Measurements from ENCODE around the gene ORC5.
A peak's percentile ranks its signal among the peaks of the same experiment; 100 is the strongest.

Gene ORC5

DNA sequence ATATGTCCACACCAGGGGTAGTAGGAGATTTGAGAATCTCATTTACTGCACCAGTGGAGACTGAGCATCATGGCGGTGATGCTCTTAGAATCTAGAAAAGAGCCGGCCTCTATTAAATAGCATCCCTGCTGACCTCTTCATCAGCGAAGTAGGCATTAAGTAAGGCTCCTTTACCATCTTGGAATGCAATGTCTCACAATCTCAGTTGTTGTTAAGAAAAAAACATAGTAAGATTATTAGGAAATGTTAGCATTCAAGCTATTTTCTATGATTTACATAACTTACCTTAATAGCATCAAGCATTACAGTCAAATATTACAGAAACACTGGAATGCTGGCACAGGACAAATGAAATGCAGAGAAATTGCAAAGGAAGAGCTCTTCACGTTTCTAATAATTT is 54.5 kb downstream of the ORC5 start:
- no peak for TF ChIP-seq GATA3 (IDR thresholded peaks at IDR 0.05; ENCODE audit: low read depth, low read length)
- TF ChIP-seq GATA2 (IDR thresholded peaks at IDR 0.05; ENCODE audit: low read depth, low read length), result no peak

- TF ChIP-seq GATA2 (IDR thresholded peaks at IDR 0.05; ENCODE audit: low read depth, low read length), result no peak
- no peak for TF ChIP-seq GATA3 (IDR thresholded peaks at IDR 0.05; ENCODE audit: low read depth, low read length)
Measured at GRCh38 chr7:104152468-104152867, 55.3 kb downstream of the ORC5 start.

GRCh38 chr7:104150470-104150869 is 57.3 kb downstream of the ORC5 start:
- no peak for TF ChIP-seq GATA3 (IDR thresholded peaks at IDR 0.05; ENCODE audit: low read depth, low read length)
- TF ChIP-seq GATA2 (IDR thresholded peaks at IDR 0.05; ENCODE audit: low read depth, low read length), result no peak

GRCh38 chr7:104149822-104150221 is 58.0 kb downstream of the ORC5 start:
- TF ChIP-seq GATA3 (IDR thresholded peaks at IDR 0.05; ENCODE audit: low read depth, low read length) (no peak), GATA2 (IDR thresholded peaks at IDR 0.05; ENCODE audit: low read depth, low read length) (no peak)

DNA sequence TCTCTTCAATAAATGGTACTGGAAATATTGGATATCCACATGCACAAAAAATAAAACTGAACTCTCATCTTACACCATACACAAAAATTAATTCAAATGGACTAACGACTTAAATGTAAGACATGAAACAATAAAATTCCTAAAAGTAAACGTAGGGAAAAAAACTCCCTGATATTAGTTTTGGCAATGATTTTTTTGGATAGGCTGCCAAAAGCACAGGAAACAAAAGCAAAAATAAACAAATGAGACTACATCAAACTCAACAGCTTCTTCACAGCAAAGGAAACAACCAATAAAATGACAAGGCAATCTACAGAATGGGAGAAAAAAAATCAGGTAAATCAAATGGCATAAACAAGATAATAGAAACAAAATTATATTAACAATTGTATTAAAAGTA is 65.7 kb downstream of the ORC5 start:
- TF ChIP-seq GATA3 (IDR thresholded peaks at IDR 0.05; ENCODE audit: low read depth, low read length) (no peak), GATA2 (IDR thresholded peaks at IDR 0.05; ENCODE audit: low read depth, low read length) (no peak)

- no peak for TF ChIP-seq GATA3 (IDR thresholded peaks at IDR 0.05; ENCODE audit: low read depth, low read length)
- TF ChIP-seq GATA2 (IDR thresholded peaks at IDR 0.05; ENCODE audit: low read depth, low read length), result no peak
Measured at GRCh38 chr7:104137971-104138370, 69.8 kb downstream of the ORC5 start.

DNA sequence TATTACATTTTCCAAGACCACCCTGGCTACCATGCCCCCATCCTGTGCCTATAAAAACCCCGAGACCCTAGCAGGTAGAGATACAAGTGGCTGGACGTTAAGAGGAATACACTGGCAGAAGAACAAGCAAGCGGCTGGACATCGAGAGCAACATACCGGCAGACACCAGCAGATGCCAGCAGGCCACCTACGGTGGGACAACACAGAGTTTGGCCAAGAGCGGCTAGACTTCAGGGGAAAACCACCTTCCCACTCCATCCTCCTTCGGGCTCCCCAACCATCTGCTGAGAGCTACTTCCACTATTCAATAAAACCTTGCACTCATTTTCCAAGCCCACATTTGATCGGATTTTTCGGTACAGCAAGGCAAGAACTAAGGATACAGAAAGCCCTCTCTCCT is 70.3 kb downstream of the ORC5 start:
- TF ChIP-seq GATA2 (IDR thresholded peaks at IDR 0.05; ENCODE audit: low read depth, low read length), result no peak
- no peak for TF ChIP-seq GATA3 (IDR thresholded peaks at IDR 0.05; ENCODE audit: low read depth, low read length)

DNA sequence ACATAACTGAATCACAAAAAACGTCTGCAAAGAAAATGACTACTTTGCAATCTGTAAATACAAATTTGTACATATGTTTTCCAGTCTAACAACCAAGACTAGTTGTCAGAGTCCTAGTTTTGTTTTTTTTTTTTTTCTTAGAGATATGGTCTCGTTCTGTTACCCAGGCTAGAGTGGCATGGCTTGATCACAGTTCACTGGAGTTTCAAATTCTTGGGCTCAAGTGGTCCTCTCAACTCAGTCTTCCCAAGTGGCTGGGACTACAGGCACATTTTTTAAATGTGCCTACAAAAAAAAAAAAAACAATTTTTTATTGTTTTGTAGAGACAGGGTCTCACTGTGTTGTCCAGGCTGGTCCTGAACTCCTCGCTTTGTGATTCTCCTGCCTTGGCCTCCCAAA is 70.8 kb downstream of the ORC5 start:
- no peak for TF ChIP-seq GATA3 (IDR thresholded peaks at IDR 0.05; ENCODE audit: low read depth, low read length)
- no peak for TF ChIP-seq GATA2 (IDR thresholded peaks at IDR 0.05; ENCODE audit: low read depth, low read length)

- TF ChIP-seq GATA2 (IDR thresholded peaks at IDR 0.05; ENCODE audit: low read depth, low read length) (no peak), GATA3 (IDR thresholded peaks at IDR 0.05; ENCODE audit: low read depth, low read length) (no peak)
Measured at GRCh38 chr7:104136561-104136960, 71.3 kb downstream of the ORC5 start.

DNA sequence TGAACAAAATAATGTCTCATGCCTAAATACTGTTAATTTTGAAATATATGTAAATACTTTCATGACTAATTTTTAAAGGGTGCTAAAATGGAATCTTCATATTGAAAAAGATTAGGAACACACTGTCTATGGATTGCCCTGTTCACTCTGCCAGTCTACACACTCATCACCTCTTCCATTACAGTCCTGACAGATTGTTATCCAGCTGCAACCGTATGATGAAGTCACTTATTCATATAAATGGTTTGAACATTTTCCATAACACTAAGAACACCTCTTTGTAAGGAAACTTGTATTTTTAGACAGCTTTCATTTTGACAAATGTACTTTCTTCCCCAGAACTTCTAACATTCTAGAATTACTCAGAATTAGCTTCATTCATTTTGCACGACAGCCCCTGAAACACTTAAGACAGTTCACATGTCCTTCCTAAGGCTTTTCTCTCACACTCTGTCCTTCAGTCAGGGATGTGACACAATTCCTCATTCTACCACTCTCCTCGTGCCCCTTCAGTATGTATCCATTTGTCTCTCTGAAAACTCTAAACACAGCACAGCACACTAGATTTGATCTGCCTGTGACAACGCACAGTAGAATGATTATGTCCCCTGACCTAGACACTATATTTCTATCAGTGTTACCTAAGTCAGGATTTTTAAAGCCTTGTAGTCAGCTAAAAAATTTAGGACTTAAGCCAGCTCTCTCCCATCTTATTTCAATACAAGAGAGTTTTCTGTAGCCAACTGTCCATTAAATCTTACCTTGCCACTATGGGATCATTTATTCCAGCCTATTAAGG is 71.9 kb downstream of the ORC5 start:
- no peak for TF ChIP-seq GATA2 (IDR thresholded peaks at IDR 0.05; ENCODE audit: low read depth, low read length)
- no peak for TF ChIP-seq GATA3 (IDR thresholded peaks at IDR 0.05; ENCODE audit: low read depth, low read length)

DNA sequence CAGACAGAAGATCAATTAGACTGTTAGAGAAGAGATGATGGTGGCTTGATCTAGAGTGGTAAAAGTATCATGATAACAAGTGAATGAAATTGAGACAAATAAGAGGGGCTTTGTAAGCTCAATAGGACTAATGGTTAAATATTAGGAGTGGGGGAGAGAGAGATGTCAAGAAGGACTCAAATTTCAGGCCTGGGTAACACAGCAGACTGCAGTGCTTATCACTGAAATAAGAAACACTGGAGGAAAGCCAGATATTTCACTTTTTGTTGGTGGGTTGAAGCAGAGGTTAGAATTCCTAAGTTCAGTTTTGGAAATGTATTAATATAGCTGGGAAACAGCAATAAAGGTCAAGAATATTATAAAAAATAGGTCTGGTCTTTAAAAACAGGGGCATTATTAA is 74.6 kb downstream of the ORC5 start:
- no peak for TF ChIP-seq GATA2 (IDR thresholded peaks at IDR 0.05; ENCODE audit: low read depth, low read length)
- no peak for TF ChIP-seq GATA3 (IDR thresholded peaks at IDR 0.05; ENCODE audit: low read depth, low read length)

DNA sequence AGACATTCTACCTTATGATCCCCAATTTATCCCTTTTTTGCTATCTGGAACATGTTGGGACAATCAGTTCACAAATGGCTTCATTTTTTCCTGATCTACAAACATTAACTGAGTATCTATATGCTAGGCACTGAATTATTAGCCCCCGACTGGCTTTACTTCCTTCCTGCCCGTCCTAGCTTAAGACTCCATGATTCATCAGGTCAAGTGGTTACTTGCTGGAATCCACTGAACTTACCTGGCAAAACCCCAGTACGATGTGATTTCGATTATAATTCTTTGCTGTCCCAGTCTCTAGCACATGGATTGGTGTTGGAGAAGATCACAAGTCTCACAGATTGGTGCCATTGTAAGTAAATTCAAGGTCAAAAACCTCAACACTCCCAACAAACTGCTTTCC is 77.1 kb downstream of the ORC5 start:
- TF ChIP-seq GATA3 (IDR thresholded peaks at IDR 0.05; ENCODE audit: low read depth, low read length), result no peak
- TF ChIP-seq GATA2 (IDR thresholded peaks at IDR 0.05; ENCODE audit: low read depth, low read length), result no peak

GRCh38 chr7:104127204-104127603 is 80.6 kb downstream of the ORC5 start:
- TF ChIP-seq GATA3 (IDR thresholded peaks at IDR 0.05; ENCODE audit: low read depth, low read length), result no peak
- TF ChIP-seq GATA2 (IDR thresholded peaks at IDR 0.05; ENCODE audit: low read depth, low read length), result no peak

GRCh38 chr7:104126411-104126841 is 81.4 kb downstream of the ORC5 start:
- peak; percentile 66 for TF ChIP-seq GATA3 (IDR thresholded peaks at IDR 0.05; ENCODE audit: low read depth, low read length)
- peak; percentile 85 for TF ChIP-seq GATA2 (IDR thresholded peaks at IDR 0.05; ENCODE audit: low read depth, low read length)

GRCh38 chr7:104124893-104125477 is 82.8 kb downstream of the ORC5 start:
- TF ChIP-seq GATA2 (IDR thresholded peaks at IDR 0.05; ENCODE audit: low read depth, low read length) (0 out of 2 replicates have a peak, but pooled peaks have one; percentile 33), GATA3 (IDR thresholded peaks at IDR 0.05; ENCODE audit: low read depth, low read length) (peak; percentile 73)

Data from SH-SY5Y (cell line).